Thoracic aorta (tissue), 2 donors: ENCODE data around the gene SNRPA1. TPM values are rescaled to one million over a fixed set of nuclear protein-coding genes. Genes with fewer than 3 reads are reported as not detected.

Experiments used
- ATAC-seq: fragments of 150-250 bp; one replicate; pipeline ENCODE4 v1.8.0; 2017; ENCODE audit warnings: low read depth; ENCODE audit not compliant: insufficient number of reproducible peaks, low FRiP score
- DNase-seq: peaks from one replicate; pipeline ENCODE4 v3.0.0-alpha.2; 2020; ENCODE audit warnings: low spot score
- H3K27ac ChIP-seq, 2 donors: fragments of 200-600 bp; sonication (generic); 1 replicate in 1 of 2; 2 replicates in 1 of 2; pipeline ENCODE4 v1.5.1; 2016; ENCODE audit warnings: mild to moderate bottlenecking in 2 of 2, moderate library complexity in 2 of 2
- H3K27me3 ChIP-seq: fragments of 200-600 bp; sonication (generic); replicated peaks from 2 replicates; pipeline ENCODE4 v1.6.0; 2016; ENCODE audit warnings: mild to moderate bottlenecking; ENCODE audit not compliant: insufficient read depth
- H3K36me3 ChIP-seq: fragments of 200-600 bp; sonication (generic); one replicate; pipeline ENCODE4 v1.5.1; 2016
- H3K4me1 ChIP-seq, 2 donors: fragments of 200-600 bp; sonication (generic); 1 replicate in 1 of 2; 2 replicates in 1 of 2; pipeline versions ENCODE4 v1.5.1 to v1.6.0; 2016; ENCODE audit warnings: low read depth in 2 of 2, mild to moderate bottlenecking in 1 of 2; ENCODE audit not compliant: control insufficient read depth in 1 of 2
- H3K4me3 ChIP-seq: fragments of 200-600 bp; sonication (generic); 2 replicates; pipeline ENCODE4 v1.5.1; 2016; ENCODE audit warnings: mild to moderate bottlenecking
- H3K9me3 ChIP-seq: fragments of 200-600 bp; sonication (generic); 2 replicates; pipeline ENCODE4 v1.5.1; 2016
- CTCF ChIP-seq: fragments of 200-600 bp; sonication (generic); IDR thresholded peaks from one replicate; pipeline ENCODE4 v1.5.1; 2019; ENCODE audit warnings: antibody characterized with exemption
- total RNA-seq, 2 donors: library from RNA; depleted of rRNA; stranded (reverse); fragments of >200 nt; gene quantifications; one replicate each; pipeline versions ENCODE4 v1.1.0 to v1.2.3, GENCODE V29; 2016

Gene SNRPA1
- total RNA-seq, 2 donors from 2014 or later = 31.0 to 60.0 TPM

GRCh38 chr15:101307048-101307896 lies 12.2 kb upstream of the SNRPA1 start:
- Histone ChIP-seq H3K4me1 (no peaks in the 10 kb centered on the region), H3K27me3 (no peaks in the 10 kb centered on the region), H3K36me3 (no peaks in the 10 kb centered on the region), H3K4me3 (no peak overlapping the region), H3K27ac (no peak overlapping the region), H3K9me3 (no peaks in the 10 kb centered on the region)
- ATAC-seq (no peak), DNase-seq (no peak)
- no peak for TF ChIP-seq CTCF

- H3K36me3 ChIP-seq = no peaks in the 10 kb centered on the region
- H3K9me3 ChIP-seq = no peaks in the 10 kb centered on the region
- H3K4me1 ChIP-seq = no peaks in the 10 kb centered on the region
- H3K27ac ChIP-seq = no peak overlapping the region
- TF ChIP-seq CTCF = no peak
- ATAC-seq = no peak
- no peaks in the 10 kb centered on the region for H3K27me3 ChIP-seq
- H3K4me3 ChIP-seq = no peak overlapping the region
- DNase-seq = no peak
These were observed 11.4 kb upstream of the SNRPA1 start for GRCh38 chr15:101306341-101307047.

GRCh38 chr15:101305820-101306255 lies 10.8 kb upstream of the SNRPA1 start:
- H3K36me3 ChIP-seq = no peaks in the 10 kb centered on the region
- no peaks in the 10 kb centered on the region for H3K27me3 ChIP-seq
- no peak overlapping the region for H3K27ac ChIP-seq
- H3K4me3 ChIP-seq = no peak overlapping the region
- DNase-seq (no peak), ATAC-seq (no peak)
- H3K4me1 ChIP-seq = no peaks in the 10 kb centered on the region
- H3K9me3 ChIP-seq = no peaks in the 10 kb centered on the region
- TF ChIP-seq CTCF = no peak

GRCh38 chr15:101303408-101303807 lies 8.4 kb upstream of the SNRPA1 start:
- Histone ChIP-seq H3K27ac (no peak overlapping the region), H3K36me3 (no peaks in the 10 kb centered on the region), H3K4me1 (no peaks in the 10 kb centered on the region), H3K9me3 (no peaks in the 10 kb centered on the region), H3K4me3 (no peak overlapping the region), H3K27me3 (no peaks in the 10 kb centered on the region)
- DNase-seq (no peak), ATAC-seq (no peak)
- TF ChIP-seq CTCF = no peak
